ENCODE results near the gene CCR5.

DNA sequence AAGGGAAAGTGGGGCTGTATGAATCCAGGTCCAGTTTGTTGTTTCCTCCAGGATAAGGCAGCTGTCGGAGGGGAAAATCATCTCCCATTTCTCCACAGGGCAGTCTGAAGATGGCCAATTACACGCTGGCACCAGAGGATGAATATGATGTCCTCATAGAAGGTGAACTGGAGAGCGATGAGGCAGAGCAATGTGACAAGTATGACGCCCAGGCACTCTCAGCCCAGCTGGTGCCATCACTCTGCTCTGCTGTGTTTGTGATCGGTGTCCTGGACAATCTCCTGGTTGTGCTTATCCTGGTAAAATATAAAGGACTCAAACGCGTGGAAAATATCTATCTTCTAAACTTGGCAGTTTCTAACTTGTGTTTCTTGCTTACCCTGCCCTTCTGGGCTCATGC lies 37.2 kb downstream of the CCR5 start:
- TF ChIP-seq, protein P1, sequence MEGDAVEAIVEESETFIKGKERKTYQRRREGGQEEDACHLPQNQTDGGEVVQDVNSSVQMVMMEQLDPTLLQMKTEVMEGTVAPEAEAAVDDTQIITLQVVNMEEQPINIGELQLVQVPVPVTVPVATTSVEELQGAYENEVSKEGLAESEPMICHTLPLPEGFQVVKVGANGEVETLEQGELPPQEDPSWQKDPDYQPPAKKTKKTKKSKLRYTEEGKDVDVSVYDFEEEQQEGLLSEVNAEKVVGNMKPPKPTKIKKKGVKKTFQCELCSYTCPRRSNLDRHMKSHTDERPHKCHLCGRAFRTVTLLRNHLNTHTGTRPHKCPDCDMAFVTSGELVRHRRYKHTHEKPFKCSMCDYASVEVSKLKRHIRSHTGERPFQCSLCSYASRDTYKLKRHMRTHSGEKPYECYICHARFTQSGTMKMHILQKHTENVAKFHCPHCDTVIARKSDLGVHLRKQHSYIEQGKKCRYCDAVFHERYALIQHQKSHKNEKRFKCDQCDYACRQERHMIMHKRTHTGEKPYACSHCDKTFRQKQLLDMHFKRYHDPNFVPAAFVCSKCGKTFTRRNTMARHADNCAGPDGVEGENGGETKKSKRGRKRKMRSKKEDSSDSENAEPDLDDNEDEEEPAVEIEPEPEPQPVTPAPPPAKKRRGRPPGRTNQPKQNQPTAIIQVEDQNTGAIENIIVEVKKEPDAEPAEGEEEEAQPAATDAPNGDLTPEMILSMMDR (conservative IDR thresholded peaks at IDR 0.05), result no peak
- TF ChIP-seq ZFX (IDR thresholded peaks at IDR 0.05), result no peak
